Loucy (cell line): Measurements from ENCODE around the gene KCNQ5.

Experiments
- H2AFZ ChIP-seq: fragments of 200-600 bp; sonication (generic); 2 replicates; pipeline ENCODE4 v1.6.0; 2016; ENCODE audit warnings: antibody characterized with exemption, mild to moderate bottlenecking, low read length, moderate library complexity
- H3F3A ChIP-seq: fragments of 200-600 bp; 2 replicates; pipeline ENCODE4 v1.6.0; 2016; ENCODE audit warnings: antibody characterized with exemption, low read depth, mild to moderate bottlenecking
- H3K27me3 ChIP-seq: fragments of 200-600 bp; sonication (generic); 2 replicates; pipeline ENCODE4 v1.6.1; 2014; ENCODE audit warnings: low read length, mild to moderate bottlenecking; ENCODE audit not compliant: insufficient read depth, poor library complexity, severe bottlenecking
- H3K36me3 ChIP-seq: fragments of 200-600 bp; sonication (generic); 2 replicates; pipeline ENCODE4 v1.6.1; 2016; ENCODE audit warnings: low read length; ENCODE audit not compliant: insufficient read depth
- H3K4me1 ChIP-seq: fragments of 200-600 bp; sonication (generic); 2 replicates; pipeline ENCODE4 v1.5.1; 2014; ENCODE audit warnings: low read length, mild to moderate bottlenecking; ENCODE audit not compliant: insufficient read depth, poor library complexity, severe bottlenecking
- H3K4me2 ChIP-seq: fragments of 200-600 bp; sonication (generic); 2 replicates; pipeline ENCODE4 v1.6.0; 2014; ENCODE audit warnings: antibody characterized with exemption, low read length, low read depth, mild to moderate bottlenecking; ENCODE audit not compliant: poor library complexity, severe bottlenecking
- H3K4me3 ChIP-seq: fragments of 200-600 bp; sonication (generic); 2 replicates; pipeline ENCODE4 v1.5.1; 2014; ENCODE audit warnings: low read length, mild to moderate bottlenecking, mixed read lengths; ENCODE audit not compliant: poor library complexity, severe bottlenecking
- H3K79me2 ChIP-seq: fragments of 200-600 bp; sonication (generic); 2 replicates; pipeline ENCODE4 v1.6.1; 2014; ENCODE audit warnings: low read length; ENCODE audit not compliant: insufficient read depth
- H3K9ac ChIP-seq: fragments of 200-600 bp; sonication (generic); 2 replicates; pipeline ENCODE4 v1.6.0; 2014; ENCODE audit warnings: mild to moderate bottlenecking, low read depth, low read length, moderate library complexity; ENCODE audit not compliant: poor library complexity, severe bottlenecking
- H3K9me2 ChIP-seq: fragments of 200-600 bp; sonication (generic); replicated peaks from 2 replicates; pipeline ENCODE4 v1.6.1; 2016; ENCODE audit warnings: low read depth, low read length, mixed read lengths
- H3K9me3 ChIP-seq: fragments of 200-600 bp; sonication (generic); 2 replicates; pipeline ENCODE4 v1.6.1; 2014; ENCODE audit warnings: mild to moderate bottlenecking, antibody characterized with exemption, low read length, low read depth; ENCODE audit not compliant: insufficient read depth
- H4K20me1 ChIP-seq: fragments of 200-600 bp; sonication (generic); 2 replicates; pipeline ENCODE4 v1.6.0; 2014; ENCODE audit warnings: antibody characterized with exemption, low read length, mild to moderate bottlenecking; ENCODE audit not compliant: insufficient read depth, poor library complexity, severe bottlenecking
- EZH2phosphoT487 ChIP-seq: fragments of 200-600 bp; IDR thresholded peaks from 2 replicates; pipeline ENCODE4 v1.6.1; 2018; ENCODE audit warnings: antibody characterized with exemption, mild to moderate bottlenecking, moderate library complexity, borderline replicate concordance
- TF ChIP-seq, protein P1 (sequence below): fragments of 200-600 bp; sonication (generic); conservative IDR thresholded peaks from 2 replicates; pipeline ENCODE4 v1.5.1; 2014; ENCODE audit warnings: mild to moderate bottlenecking, antibody characterized with exemption, low read length

The KCNQ5 gene

DNA sequence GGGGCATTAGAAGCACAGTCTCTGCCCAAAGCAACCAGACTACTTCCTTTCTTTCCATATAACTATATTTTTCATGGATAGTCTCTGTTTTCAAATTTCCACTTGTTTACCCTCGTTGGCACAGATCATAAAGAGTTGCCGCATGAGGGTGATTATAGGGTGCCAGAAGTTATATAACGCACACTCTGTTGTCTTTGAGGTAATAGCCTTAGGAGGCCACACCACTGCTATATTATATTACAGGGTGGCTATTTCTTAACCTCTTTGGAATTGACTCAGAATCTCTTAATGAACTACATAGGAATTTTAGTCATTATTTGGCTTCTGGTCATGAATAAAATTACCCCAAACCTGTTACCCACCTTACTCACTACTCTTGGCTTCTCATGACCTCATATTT is 43.7 kb downstream of the KCNQ5 start:
- Histone ChIP-seq H3F3A (no peaks in the 10 kb centered on the region), H2AFZ (no peak overlapping the region), H3K36me3 (no peaks in the 10 kb centered on the region), H3K4me1 (no peaks in the 10 kb centered on the region), H3K27me3 (no peaks in the 10 kb centered on the region), H3K9me2 (no peaks in the 10 kb centered on the region), H3K79me2 (no peaks in the 10 kb centered on the region), H3K9me3 (no peaks in the 10 kb centered on the region), H3K9ac (no peak overlapping the region), H3K4me2 (no peak overlapping the region), H4K20me1 (no peaks in the 10 kb centered on the region), H3K4me3 (no peak overlapping the region)
- no peak for TF ChIP-seq EZH2phosphoT487
- TF ChIP-seq, protein P1, sequence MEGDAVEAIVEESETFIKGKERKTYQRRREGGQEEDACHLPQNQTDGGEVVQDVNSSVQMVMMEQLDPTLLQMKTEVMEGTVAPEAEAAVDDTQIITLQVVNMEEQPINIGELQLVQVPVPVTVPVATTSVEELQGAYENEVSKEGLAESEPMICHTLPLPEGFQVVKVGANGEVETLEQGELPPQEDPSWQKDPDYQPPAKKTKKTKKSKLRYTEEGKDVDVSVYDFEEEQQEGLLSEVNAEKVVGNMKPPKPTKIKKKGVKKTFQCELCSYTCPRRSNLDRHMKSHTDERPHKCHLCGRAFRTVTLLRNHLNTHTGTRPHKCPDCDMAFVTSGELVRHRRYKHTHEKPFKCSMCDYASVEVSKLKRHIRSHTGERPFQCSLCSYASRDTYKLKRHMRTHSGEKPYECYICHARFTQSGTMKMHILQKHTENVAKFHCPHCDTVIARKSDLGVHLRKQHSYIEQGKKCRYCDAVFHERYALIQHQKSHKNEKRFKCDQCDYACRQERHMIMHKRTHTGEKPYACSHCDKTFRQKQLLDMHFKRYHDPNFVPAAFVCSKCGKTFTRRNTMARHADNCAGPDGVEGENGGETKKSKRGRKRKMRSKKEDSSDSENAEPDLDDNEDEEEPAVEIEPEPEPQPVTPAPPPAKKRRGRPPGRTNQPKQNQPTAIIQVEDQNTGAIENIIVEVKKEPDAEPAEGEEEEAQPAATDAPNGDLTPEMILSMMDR = no peak

- Histone ChIP-seq H3K4me1 (no peaks in the 10 kb centered on the region), H3K4me2 (no peak overlapping the region), H3F3A (no peaks in the 10 kb centered on the region), H2AFZ (no peak overlapping the region), H3K36me3 (no peaks in the 10 kb centered on the region), H3K9me2 (no peaks in the 10 kb centered on the region), H4K20me1 (no peaks in the 10 kb centered on the region), H3K9me3 (no peaks in the 10 kb centered on the region), H3K79me2 (no peaks in the 10 kb centered on the region), H3K4me3 (no peak overlapping the region), H3K9ac (no peak overlapping the region), H3K27me3 (no peaks in the 10 kb centered on the region)
- TF ChIP-seq, protein P1 = no peak
- no peak for TF ChIP-seq EZH2phosphoT487
Observed at GRCh38 chr6:72669324-72669723, 47.5 kb downstream of the KCNQ5 start.

- Histone ChIP-seq H3K4me1 (no peaks in the 10 kb centered on the region), H2AFZ (no peak overlapping the region), H3K9ac (no peak overlapping the region), H3K4me3 (no peak overlapping the region), H3K9me3 (no peaks in the 10 kb centered on the region), H3F3A (no peaks in the 10 kb centered on the region), H3K4me2 (no peak overlapping the region), H3K9me2 (no peaks in the 10 kb centered on the region), H4K20me1 (no peaks in the 10 kb centered on the region), H3K79me2 (no peaks in the 10 kb centered on the region), H3K36me3 (no peaks in the 10 kb centered on the region), H3K27me3 (no peaks in the 10 kb centered on the region)
- no peak for TF ChIP-seq EZH2phosphoT487
- TF ChIP-seq, protein P1 = no peak
Observed at GRCh38 chr6:72672906-72673305, 51.0 kb downstream of the KCNQ5 start.
